Retina (tissue), 1 donor: ENCODE data around the gene KIAA1549.

Source experiments
- DNase-seq: peaks from one replicate; pipeline ENCODE4 v3.0.0-alpha.2; 2016

Gene KIAA1549

DNA sequence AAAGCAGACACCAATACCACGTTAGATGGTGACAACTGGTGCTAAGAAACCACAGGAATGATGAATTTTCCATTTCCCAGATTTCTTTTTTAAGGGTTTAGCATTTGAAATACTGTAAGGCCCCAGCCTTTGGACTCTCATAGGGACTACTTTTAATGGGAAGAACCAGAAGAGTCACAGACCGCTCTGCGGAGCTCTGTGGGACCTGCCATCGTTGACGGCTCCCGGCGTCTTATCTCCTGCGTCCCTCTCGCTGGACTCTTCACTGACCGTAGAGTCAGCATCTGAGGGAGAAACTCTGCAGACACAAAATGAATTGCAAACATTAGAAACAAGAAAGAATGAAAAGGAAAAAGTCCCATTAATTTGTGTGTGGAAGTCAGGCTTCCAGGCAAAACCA is 101.8 kb downstream of the KIAA1549 start:
- DNase-seq = no peak

DNA sequence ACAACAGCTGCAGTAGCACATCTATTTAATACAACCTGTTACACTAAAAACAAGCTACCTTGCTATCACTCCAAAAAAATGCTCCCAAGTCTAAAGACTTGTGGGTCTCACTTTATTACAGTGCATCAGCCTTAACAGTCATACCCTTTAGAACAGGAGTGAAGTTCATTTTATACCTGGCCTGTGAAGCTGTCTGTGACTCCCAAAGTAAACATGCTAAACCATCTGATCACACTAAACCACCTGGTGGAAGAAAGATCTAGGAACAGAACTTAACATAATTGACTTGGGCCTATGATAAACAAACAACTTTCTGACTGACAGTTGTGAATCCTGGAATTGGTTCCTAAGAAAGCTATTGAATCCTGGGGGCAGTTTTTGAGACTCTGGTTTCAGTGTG is 102.3 kb downstream of the KIAA1549 start:
- no peak for DNase-seq

DNA sequence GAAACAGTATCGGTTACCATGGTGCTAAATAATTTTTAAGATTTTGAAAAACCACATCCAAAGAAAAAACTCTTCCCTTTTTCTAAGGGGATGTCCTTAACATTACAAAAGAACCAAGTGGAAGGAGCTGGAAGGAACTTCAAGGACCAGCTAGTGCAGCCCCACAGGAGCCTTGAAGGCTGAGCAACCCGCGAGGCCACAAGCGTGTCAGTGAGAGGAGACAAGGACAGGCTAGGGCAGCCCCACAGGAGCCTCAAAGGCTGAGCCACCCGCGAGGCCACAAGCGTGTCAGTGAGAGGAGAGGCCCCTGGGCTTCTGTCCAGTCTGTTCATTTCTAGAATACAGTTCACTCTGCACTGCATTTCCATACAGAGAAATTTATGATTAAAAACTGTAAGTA is 103.1 kb downstream of the KIAA1549 start:
- no peak for DNase-seq

DNA sequence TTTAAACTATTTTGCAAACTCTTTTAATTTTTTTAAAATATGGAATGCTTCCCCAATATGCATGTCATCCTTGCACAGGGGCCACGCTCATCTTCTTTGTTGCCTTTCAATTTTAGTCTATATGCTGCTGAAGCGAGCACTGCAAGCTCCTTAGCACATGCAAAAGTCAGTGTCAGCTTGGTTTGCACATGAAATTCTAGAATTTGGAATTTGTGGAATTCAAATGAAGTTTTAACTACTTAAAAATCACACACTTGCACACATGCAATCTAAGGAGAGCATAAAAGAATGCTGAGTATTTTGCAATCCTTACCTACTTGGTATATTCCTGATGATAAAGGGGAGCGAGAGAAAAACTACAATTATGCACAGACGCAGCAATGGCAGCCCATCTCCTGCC is 104.9 kb downstream of the KIAA1549 start:
- DNase-seq = no peak

DNA sequence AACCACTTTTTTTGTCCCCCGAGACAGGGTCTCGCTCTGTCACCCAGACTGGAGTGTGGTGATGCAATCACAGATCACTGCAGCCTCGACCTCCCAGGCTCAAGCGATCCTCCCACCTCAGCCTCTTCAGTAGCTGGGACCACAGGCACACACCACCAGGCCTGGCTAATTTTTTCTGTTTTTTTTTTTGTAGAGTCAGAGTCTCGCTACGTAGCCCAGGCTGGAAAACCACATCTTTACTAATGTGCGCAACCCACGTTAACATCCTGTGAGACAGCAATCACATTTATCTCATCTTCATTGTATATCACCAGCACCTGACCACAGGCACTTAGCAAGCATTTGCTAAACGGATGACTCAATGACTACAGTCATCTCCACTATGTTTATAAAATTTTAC is 105.4 kb downstream of the KIAA1549 start:
- no peak for DNase-seq

- no peak for DNase-seq
These were observed 107.8 kb downstream of the KIAA1549 start for GRCh38 chr7:138873220-138873892.

- DNase-seq = no peak
These were observed 108.6 kb downstream of the KIAA1549 start for GRCh38 chr7:138872576-138872975.

GRCh38 chr7:138871814-138872090 is 109.4 kb downstream of the KIAA1549 start:
- no peak for DNase-seq

DNA sequence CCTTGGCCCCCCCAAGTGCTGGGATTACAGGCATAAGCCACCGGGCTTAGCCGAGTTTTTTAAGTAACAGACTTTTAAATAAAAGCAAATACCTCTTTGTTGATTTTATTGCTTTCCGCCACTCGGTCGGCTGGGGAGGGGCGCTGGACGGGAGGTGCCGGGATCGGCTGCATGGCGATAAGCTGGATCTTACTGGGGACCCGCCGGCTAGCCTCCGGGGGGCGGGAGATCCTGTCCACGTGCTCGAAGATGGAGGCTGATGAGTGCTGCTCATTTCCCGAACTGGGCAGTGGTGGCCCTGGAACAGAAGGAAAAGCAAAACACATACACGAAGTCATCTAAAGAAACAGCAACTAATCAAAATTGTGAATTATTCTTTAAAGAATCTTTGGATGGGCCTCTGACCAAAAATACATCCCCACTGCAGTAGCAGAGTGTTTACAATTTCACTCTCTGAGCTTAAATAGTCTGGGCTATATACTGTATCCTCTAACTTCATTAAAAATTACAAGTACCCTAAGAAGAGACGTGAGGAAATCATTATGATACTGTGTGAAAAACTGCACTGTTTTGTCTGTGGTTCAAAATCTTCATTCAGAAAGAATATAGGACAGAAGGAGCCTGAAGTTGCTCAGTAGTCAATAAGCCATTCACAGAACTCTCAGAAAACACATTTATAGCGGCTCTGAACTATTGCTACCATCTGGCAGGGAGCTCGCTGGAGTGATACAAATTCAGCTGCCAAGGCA is 110.0 kb downstream of the KIAA1549 start:
- no peak for DNase-seq

GRCh38 chr7:138869353-138869752 is 111.8 kb downstream of the KIAA1549 start:
- DNase-seq = no peak

DNA sequence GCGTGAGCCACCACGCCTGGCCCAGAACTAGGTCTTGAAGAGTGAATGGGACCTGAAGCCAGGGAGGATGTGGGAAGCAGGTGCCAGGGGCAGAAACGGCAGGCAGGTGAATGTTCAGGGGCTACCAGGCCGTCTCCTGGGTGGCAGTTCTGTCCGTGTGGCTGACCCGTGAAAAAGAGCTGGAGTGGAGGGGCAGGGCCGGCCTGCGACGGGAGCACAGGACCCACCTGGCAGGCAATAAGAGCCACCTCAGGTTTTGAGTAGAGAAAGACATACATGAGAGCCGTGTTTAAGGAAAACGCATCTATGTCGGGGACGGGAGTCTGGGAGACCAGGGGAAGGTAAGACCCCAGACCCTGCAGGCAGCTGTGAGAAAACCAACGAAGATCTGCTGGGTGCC is 112.5 kb downstream of the KIAA1549 start:
- no peak for DNase-seq

- no peak for DNase-seq
These were observed 113.4 kb downstream of the KIAA1549 start for GRCh38 chr7:138867744-138868143.

DNA sequence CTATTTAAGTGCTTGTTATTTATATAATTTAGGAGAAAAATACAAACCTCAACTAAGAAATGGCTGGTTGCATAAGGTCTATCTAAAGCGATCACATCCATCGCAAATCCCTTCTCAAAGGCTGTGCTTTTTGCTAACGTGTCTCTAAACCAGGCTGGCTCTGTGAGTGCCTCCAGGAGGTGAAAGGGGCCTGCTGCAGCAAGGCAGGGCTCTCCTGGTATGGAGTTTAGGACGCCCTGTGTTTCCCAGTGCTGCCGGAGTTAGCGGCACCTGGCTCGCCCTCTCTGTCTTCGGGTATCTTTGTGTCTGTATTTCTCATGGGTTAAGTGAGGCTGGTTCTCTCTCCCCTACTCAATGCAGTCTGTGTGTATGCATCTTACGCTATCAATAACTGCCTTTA is 114.8 kb downstream of the KIAA1549 start:
- no peak for DNase-seq

DNA sequence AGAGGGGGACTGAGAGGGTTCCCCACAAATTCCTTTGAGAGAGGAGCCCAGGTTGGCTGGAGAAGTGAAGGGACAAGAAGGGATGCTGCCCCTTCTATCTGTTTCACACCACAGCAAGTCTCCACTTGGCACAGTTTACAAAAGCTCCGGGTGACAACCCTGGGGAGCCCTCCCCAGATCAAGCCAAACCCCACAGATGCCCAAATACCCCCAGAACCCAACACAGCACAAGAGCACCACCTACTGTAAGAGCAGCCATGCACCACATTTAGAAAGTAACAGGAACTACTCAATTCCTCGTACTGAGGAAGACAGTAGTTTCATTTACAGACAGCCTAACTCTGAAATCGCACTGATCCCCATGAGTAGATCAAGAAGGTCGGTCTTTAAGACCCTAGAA is 115.3 kb downstream of the KIAA1549 start:
- DNase-seq = no peak

GRCh38 chr7:138864667-138865066 is 116.5 kb downstream of the KIAA1549 start:
- no peak for DNase-seq

GRCh38 chr7:138863931-138864330 is 117.3 kb downstream of the KIAA1549 start:
- no peak for DNase-seq

DNA sequence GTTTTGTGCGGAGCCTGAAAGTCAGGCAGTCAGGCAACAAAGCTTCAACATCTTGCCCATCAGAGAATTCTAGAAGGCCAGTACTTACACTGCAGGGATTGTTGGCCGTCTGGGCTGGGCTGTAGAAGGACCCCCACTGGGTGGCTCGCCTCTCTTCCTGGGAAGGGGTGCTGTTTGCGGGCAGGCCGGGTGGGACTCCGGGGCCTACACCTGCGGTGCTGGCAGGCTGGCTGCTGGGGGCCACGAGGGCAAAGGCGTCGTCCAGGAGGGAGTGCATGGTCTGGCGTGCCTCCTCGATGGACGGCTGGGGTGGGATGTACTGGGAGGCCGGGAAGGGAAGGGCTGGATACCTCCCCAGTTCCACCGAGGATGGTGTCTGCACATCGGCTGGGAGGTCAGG is 120.1 kb downstream of the KIAA1549 start:
- no peak for DNase-seq

DNA sequence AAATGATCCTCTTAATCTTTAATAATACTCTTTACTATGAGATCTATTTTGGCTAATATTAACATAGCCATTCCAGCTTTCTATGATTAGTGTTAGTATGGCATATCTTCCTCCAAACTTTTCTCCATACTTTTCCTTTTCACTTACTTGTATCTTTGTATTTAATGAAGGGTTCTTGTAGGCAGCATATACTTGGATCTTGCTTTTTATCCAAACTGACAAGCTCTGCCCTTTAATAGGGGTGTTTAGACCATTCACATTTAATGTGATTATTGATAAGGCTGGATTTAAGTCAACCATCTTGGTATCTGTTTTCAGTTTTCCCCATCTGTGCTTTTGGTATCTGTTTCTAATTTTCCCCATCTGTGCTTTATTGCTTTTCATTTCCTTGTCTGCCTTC is 123.5 kb downstream of the KIAA1549 start:
- no peak for DNase-seq

DNA sequence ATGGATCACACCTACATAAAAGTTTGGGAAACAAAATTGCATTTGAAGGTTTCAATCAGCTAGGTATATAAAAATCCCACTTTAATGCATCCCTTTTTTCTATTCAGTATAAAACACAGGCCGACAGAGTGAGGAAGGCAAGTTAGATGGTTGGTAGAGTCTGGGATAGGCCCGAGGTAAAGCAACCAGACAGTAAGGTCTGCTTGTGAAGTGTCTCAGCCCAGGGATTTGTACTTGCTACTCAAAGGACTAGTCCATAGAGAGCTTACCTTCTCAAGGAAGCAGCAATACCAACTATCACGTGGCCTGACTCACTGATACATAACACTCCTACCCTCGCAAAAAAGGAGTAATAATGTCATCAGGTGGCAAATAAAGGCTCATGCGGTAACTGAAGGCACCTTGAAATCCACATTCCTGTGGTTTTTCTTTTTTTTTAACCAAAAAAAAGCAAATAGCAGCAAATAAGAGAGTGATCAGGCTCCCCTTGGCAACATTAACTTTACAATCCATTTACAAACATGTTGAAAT is 127.0 kb downstream of the KIAA1549 start:
- DNase-seq = no peak

DNA sequence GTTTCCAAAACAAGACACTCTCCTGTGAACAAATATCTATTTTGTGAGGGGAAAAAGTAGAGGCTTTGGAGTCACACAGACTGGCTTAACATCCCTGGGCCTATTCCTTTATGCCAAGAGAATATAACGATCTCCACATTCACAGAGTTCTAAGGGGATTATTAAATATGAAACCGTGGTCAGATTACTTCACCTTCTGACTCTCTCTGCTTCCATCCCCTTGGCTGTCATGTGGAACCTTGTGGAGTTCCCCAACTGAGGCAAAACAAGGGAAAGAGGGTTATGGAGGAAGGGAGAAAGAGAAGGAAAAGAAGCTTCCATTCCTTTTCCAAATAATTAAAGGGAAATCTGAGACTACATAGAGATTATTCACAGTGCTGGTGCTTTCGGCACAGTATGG is 127.7 kb downstream of the KIAA1549 start:
- DNase-seq = no peak

DNA sequence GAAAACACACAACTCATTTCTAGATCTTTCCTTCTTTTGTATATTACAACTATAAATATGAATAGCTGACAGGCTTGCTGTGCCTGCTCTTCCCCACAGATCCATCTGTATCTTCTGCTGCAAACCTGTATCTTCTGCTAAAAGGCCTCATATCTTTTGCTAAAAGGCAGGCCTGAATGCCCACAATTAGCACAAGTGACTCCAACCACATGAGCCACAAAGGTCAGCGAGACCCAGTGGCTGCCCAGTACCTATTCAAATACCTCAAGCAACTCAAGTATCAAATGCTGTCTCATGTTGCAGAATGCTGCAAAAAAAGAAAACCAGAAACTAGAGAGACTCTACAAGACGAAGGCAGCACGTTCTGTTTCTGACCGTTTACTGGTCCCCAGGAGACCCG is 128.7 kb downstream of the KIAA1549 start:
- DNase-seq = no peak

DNA sequence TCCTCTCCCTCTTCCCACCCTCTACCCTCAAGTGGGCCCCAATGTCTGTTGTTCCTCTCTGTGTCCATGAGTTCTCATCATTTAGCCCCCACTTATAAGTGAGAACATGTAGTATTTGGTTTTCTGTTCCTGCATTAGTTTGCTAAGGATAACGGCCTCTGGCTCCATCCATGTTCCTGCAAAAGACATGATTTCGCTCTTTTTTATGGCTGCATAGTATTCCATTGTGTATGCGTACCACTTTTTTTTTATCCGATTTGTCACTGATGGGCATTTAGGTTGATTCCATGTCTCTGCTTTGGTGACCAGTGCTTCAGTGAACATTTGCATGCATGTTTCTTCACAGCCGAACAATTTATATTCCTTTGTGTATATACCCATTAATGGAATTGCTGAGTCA is 131.5 kb downstream of the KIAA1549 start:
- DNase-seq = no peak

DNA sequence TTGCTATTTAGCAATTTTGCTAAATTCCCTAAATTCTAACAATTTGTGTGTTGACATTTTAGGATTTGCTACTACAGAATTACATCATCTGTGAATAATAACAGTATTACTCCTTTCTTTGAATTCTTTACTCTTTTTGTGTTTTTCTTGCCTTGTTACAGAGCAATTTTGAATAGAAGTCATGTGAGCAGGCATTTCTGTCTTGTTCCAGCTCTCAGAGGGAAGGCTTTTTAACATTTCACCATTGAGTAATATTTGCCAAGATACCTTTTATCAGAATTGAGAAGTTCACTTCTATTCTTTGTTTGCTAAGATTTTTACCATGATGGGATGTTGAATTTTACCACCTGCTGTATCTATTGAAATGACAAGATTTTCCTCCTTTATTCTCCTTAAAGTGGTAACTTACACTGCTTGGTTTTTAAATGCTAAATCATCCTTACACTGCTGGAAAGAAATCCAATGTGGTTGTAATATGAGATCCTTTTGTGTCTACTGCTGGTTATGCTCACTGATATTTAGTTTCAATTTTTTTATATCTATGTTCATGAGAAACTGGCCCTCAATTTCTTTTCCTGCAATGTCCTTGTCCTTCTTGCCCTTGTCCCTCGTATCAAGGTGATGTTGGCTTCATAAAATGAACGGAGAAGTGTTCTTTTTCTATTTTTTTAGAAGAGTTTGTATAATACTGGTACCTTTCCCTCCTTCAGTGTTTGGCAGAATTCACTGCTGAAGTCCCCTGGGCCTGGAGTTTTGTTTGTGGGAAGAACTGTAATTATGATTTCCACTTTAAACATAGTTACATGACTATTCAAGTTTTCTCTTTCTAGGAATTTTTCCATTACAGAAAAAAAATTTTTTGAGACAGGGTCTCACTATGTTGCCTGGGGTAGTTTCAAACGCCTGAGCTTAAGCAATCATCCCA is 132.9 kb downstream of the KIAA1549 start:
- no peak for DNase-seq

DNA sequence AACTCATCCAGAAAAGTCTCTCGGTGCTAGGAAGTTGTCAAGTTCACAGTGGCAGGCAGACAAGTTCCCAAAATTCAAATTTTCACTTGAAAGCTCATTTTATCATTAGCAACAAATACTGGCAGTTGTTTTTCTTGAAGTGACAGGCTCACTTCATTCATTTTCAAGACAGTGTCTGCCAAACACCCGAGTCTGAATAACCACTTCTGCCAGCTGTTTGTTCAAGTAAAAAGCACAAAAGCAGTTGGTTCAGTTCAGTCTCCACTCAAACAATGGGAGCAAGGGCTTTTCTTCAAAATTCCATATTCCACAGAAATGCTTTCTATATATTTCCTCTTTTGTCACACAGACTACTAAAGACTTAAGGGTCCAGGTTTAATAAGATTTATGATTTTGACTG is 135.5 kb downstream of the KIAA1549 start:
- no peak for DNase-seq
